HCT116 (cell line): ENCODE data around the gene ADD1. TPM values are rescaled to one million over a fixed set of nuclear protein-coding genes. Genes with fewer than 3 reads are reported as not detected.

ENCODE experiments used
- ATAC-seq: fragments of 200-7000 bp; cut with Tn5 transposase; 2 replicates; pipeline ENCODE4 v1.9.1; 2020; ENCODE audit warnings: mild to moderate bottlenecking, moderate library complexity
- BruUV-seq: library from RNA; stranded (reverse); fragments of 400-500 nt; replicated peaks from 2 replicates; lab custom pipeline; 2021; lab: Mats Ljungman, UMichigan
- CTCF ChIA-PET: fragments of 300-600 bp; sonication (Branson Sonifier 250); formaldehyde crosslinking; loops from one replicate; lab custom pipeline; 2021; ENCODE audit warnings: antibody characterized with exemption; lab: Charles Lee
- POLR2A ChIA-PET: fragments of 300-600, 350-600 bp; sonication (Branson Sonifier 250); formaldehyde crosslinking; loops from one replicate; lab custom pipeline; 2021; ENCODE audit warnings: antibody characterized with exemption; lab: Charles Lee
- RAD21 ChIA-PET, 2 experiments: fragments of 300-600 bp; sonication (Branson Sonifier 250); formaldehyde crosslinking; loops; one replicate each; lab custom pipeline; 2023; ENCODE audit warnings: low total read pairs in 2 of 2; ENCODE audit not compliant: uncharacterized antibody in 2 of 2, unreplicated experiment in 2 of 2, low non-redundant PET in 1 of 2; lab: Charles Lee
- DNase-seq: peaks from one replicate; pipeline ENCODE4 v3.0.0-alpha.2; 2010; ENCODE audit warnings: low read depth, low spot score
- H2AFZ ChIP-seq: fragments of 200-600 bp; shearing (Covaris generic), sonication (generic); 2 replicates; pipeline ENCODE4 v1.6.1; 2017; ENCODE audit warnings: low read depth, mixed run types, mixed read lengths, antibody characterized with exemption, low read length; ENCODE audit not compliant: poor library complexity, severe bottlenecking
- H3K27ac ChIP-seq: 2 replicates; pipeline ENCODE4 v1.5.1; 2012; ENCODE audit warnings: low read depth, low read length
- H3K27me3 ChIP-seq: fragments of 200-600 bp; sonication (generic); 2 replicates; pipeline ENCODE4 v1.6.1; 2016; ENCODE audit warnings: mixed run types, low read length, mixed read lengths; ENCODE audit not compliant: insufficient read depth
- H3K36me3 ChIP-seq, 2 experiments: fragments of 200-500 bp in 1 of 2; fragments of 200-600 bp in 1 of 2; sonication (Bioruptor generic) in 1 of 2; sonication (generic) in 1 of 2; 2 replicates each; pipeline versions ENCODE4 v1.5.1 to v1.6.1; 2014 to 2016; ENCODE audit warnings: low read length in 2 of 2, inconsistent platforms in 1 of 2, mixed read lengths in 1 of 2, mixed run types in 1 of 2; ENCODE audit not compliant: insufficient read depth in 2 of 2, control insufficient read depth in 1 of 2
- H3K4me1 ChIP-seq, 2 experiments: fragments of 200-600 bp in 1 of 2; sonication (generic) in 1 of 2; 2 replicates each; pipeline versions ENCODE4 v1.5.1 to v1.6.1; 2012 to 2017; ENCODE audit warnings: low read length in 2 of 2, inconsistent platforms in 1 of 2, mild to moderate bottlenecking in 1 of 2, mixed read lengths in 1 of 2, mixed run types in 1 of 2, moderate library complexity in 1 of 2; ENCODE audit not compliant: insufficient read depth in 2 of 2, control insufficient read depth in 1 of 2
- H3K4me2 ChIP-seq: fragments of 200-600 bp; sonication (generic); 2 replicates; pipeline ENCODE4 v1.6.1; 2017; ENCODE audit warnings: mixed run types, low read length, mixed read lengths
- H3K4me3 ChIP-seq, 2 experiments: fragments of 200-600 bp in 1 of 2; sonication (generic) in 1 of 2; replicated peaks in 1 of 2; 2 replicates each; pipeline ENCODE4 v1.5.1; 2011 to 2016; ENCODE audit warnings: low read length in 2 of 2, control low read depth in 1 of 2, low read depth in 1 of 2, mild to moderate bottlenecking in 1 of 2, mixed read lengths in 1 of 2, mixed run types in 1 of 2
- H3K79me2 ChIP-seq: fragments of 200-600 bp; sonication (generic); 2 replicates; pipeline ENCODE4 v1.6.1; 2017; ENCODE audit warnings: mild to moderate bottlenecking, mixed run types, low read length, moderate library complexity, mixed read lengths; ENCODE audit not compliant: insufficient read depth
- H3K9ac ChIP-seq: fragments of 200-600 bp; sonication (generic); 2 replicates; pipeline ENCODE4 v1.6.1; 2016; ENCODE audit warnings: low read length, mixed read lengths
- H3K9me2 ChIP-seq: fragments of 200-600 bp; sonication (generic), shearing (Covaris generic); 2 replicates; pipeline ENCODE4 v1.6.1; 2017; ENCODE audit warnings: mixed run types, mild to moderate bottlenecking, moderate library complexity; ENCODE audit not compliant: insufficient read depth
- H3K9me3 ChIP-seq, 2 experiments: fragments of 200-500 bp in 1 of 2; fragments of 200-600 bp in 1 of 2; sonication (Bioruptor generic) in 1 of 2; sonication (generic) in 1 of 2; 2 replicates each; pipeline ENCODE4 v1.6.1; 2014 to 2017; ENCODE audit warnings: low read length in 2 of 2, mixed read lengths in 2 of 2, inconsistent platforms in 1 of 2, low read depth in 1 of 2, mild to moderate bottlenecking in 1 of 2, mixed run types in 1 of 2, moderate library complexity in 1 of 2; ENCODE audit not compliant: control insufficient read depth in 1 of 2, insufficient read depth in 1 of 2
- H4K20me1 ChIP-seq: fragments of 200-600 bp; sonication (generic), shearing (Covaris generic); 2 replicates; pipeline ENCODE4 v1.6.1; 2017; ENCODE audit warnings: mixed run types, mild to moderate bottlenecking, moderate library complexity; ENCODE audit not compliant: insufficient read depth
- ELF1 ChIP-seq: IDR thresholded peaks from 2 replicates; pipeline ENCODE4 v1.6.1; 2012; ENCODE audit warnings: low read depth, borderline replicate concordance
- EZH2phosphoT487 ChIP-seq: fragments of 200-600 bp; IDR thresholded peaks from 2 replicates; pipeline ENCODE4 v1.6.1; 2018; ENCODE audit warnings: antibody characterized with exemption, borderline replicate concordance
- SRF ChIP-seq: IDR thresholded peaks from 2 replicates; pipeline ENCODE4 v1.6.1; 2012; ENCODE audit warnings: low read depth
- TCF7L2 ChIP-seq: IDR thresholded peaks from 2 replicates; pipeline ENCODE4 v1.7.0; 2011; ENCODE audit warnings: borderline replicate concordance, inconsistent platforms; ENCODE audit not compliant: insufficient read depth, insufficient read length; ENCODE audit errors: extremely low read depth
- ZNF274 ChIP-seq: fragments of 200-500 bp; sonication (Bioruptor generic); IDR thresholded peaks from 2 replicates; pipeline ENCODE4 v1.6.1; 2014; ENCODE audit warnings: mild to moderate bottlenecking, low read depth, low read length, inconsistent platforms
- intact Hi-C: fragments of 100-400 bp; cut with micrococcal nuclease; formaldehyde crosslinking; loops from 2 replicates; pipeline ENCODE4 v1.10.0; 2022
- total RNA-seq: library from RNA; stranded (reverse); gene quantifications from one replicate; pipeline ENCODE4 v1.2.1, GENCODE V29; 2021; ENCODE audit not compliant: unreplicated experiment
- TF ChIP-seq, protein P1 (sequence below): IDR thresholded peaks from 2 replicates; pipeline ENCODE4 v1.6.1; 2012
- TF ChIP-seq, protein P2 (sequence below): IDR thresholded peaks from 2 replicates; pipeline ENCODE4 v1.6.1; 2011; ENCODE audit warnings: mild to moderate bottlenecking, low read length, moderate library complexity; ENCODE audit not compliant: insufficient replicate concordance; ENCODE audit errors: extremely low read depth

Gene ADD1
- total RNA-seq, 1 experiment from 2014 or later, result 139 TPM

DNA sequence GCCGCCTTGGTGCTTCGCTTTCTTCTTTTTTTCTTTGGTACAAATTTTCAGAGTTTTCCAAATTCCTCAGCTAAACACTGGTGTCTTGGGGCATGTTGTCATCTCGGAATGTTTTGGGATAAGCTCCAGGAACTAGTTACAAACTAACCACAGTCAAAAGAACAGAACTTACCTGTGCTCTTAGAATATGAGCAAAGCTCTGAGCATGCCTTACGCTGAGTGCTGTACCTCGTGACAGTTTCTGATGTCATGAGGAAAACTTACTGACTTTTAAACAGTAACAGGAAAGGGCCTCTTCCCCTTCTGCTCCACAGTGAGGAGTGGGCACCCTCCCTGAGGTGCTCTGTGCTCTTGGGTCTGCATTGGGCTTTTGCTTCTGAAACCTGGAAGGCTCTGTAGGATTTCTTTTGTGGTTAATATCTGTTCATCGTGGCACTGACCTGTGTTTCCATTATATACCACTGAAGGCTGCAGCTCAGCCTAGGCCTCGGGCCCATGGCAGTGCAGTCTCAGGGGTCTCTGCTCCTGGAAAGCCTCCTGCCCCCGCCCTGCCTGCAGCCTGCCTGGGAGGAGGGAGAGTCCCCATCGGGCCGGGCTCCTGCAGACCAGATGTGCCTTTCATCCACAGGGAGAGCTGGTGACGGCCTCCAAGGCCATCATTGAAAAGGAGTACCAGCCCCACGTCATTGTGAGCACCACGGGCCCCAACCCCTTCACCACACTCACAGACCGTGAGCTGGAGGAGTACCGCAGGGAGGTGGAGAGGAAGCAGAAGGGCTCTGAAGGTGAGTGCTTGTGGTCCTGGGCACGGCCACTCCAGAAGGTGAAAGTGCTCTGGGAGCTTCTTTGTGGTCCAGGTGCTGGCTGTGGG is 70.8 kb downstream of the ADD1 start:
- no peaks in the 10 kb centered on the region for H3K79me2 ChIP-seq
- peaks cover 5 to 11% of the 10 kb centered on the region in 2 experiments; a peak in 3 of 4 replicates for H3K36me3 ChIP-seq
- H3K27me3 ChIP-seq, result no peaks in the 10 kb centered on the region
- ChIA-PET RAD21 (no interaction called here), CTCF (no interaction called here), POLR2A (no interaction called here)
- H3K9me3 ChIP-seq, result no peaks in the 10 kb centered on the region
- H3K4me1 ChIP-seq, result no peaks in the 10 kb centered on the region
- H4K20me1 ChIP-seq, result no peaks in the 10 kb centered on the region
- no peak overlapping the region for H3K27ac ChIP-seq
- intact Hi-C loops, result no loop called here
- no peak overlapping the region for H3K4me2 ChIP-seq
- no TSS peak for BruUV-seq
- no peak overlapping the region for H3K4me3 ChIP-seq
- TF ChIP-seq ZNF274, result no peak
- TF ChIP-seq EZH2phosphoT487, result no peak
- no peak for TF ChIP-seq ELF1
- no peak for TF ChIP-seq TCF7L2
- no peak for TF ChIP-seq SRF
- TF ChIP-seq, protein P1, sequence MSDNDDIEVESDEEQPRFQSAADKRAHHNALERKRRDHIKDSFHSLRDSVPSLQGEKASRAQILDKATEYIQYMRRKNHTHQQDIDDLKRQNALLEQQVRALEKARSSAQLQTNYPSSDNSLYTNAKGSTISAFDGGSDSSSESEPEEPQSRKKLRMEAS, result no peak
- TF ChIP-seq, protein P2, sequence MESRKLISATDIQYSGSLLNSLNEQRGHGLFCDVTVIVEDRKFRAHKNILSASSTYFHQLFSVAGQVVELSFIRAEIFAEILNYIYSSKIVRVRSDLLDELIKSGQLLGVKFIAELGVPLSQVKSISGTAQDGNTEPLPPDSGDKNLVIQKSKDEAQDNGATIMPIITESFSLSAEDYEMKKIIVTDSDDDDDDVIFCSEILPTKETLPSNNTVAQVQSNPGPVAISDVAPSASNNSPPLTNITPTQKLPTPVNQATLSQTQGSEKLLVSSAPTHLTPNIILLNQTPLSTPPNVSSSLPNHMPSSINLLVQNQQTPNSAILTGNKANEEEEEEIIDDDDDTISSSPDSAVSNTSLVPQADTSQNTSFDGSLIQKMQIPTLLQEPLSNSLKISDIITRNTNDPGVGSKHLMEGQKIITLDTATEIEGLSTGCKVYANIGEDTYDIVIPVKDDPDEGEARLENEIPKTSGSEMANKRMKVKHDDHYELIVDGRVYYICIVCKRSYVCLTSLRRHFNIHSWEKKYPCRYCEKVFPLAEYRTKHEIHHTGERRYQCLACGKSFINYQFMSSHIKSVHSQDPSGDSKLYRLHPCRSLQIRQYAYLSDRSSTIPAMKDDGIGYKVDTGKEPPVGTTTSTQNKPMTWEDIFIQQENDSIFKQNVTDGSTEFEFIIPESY, result no peak
- H2AFZ ChIP-seq, result no peak overlapping the region
- no peaks in the 10 kb centered on the region for H3K9me2 ChIP-seq
- H3K9ac ChIP-seq, result no peak overlapping the region
- DNase-seq (no peak), ATAC-seq (no peak)
